Loucy (cell line): ENCODE data around the gene LENG8.

Experiments
- H2AFZ ChIP-seq: fragments of 200-600 bp; sonication (generic); 2 replicates; pipeline ENCODE4 v1.6.0; 2016; ENCODE audit warnings: antibody characterized with exemption, mild to moderate bottlenecking, low read length, moderate library complexity
- H3F3A ChIP-seq: fragments of 200-600 bp; 2 replicates; pipeline ENCODE4 v1.6.0; 2016; ENCODE audit warnings: antibody characterized with exemption, low read depth, mild to moderate bottlenecking
- H3K27me3 ChIP-seq: fragments of 200-600 bp; sonication (generic); 2 replicates; pipeline ENCODE4 v1.6.1; 2014; ENCODE audit warnings: low read length, mild to moderate bottlenecking; ENCODE audit not compliant: insufficient read depth, poor library complexity, severe bottlenecking
- H3K36me3 ChIP-seq: fragments of 200-600 bp; sonication (generic); 2 replicates; pipeline ENCODE4 v1.6.1; 2016; ENCODE audit warnings: low read length; ENCODE audit not compliant: insufficient read depth
- H3K4me1 ChIP-seq: fragments of 200-600 bp; sonication (generic); 2 replicates; pipeline ENCODE4 v1.5.1; 2014; ENCODE audit warnings: low read length, mild to moderate bottlenecking; ENCODE audit not compliant: insufficient read depth, poor library complexity, severe bottlenecking
- H3K4me2 ChIP-seq: fragments of 200-600 bp; sonication (generic); 2 replicates; pipeline ENCODE4 v1.6.0; 2014; ENCODE audit warnings: antibody characterized with exemption, low read length, low read depth, mild to moderate bottlenecking; ENCODE audit not compliant: poor library complexity, severe bottlenecking
- H3K4me3 ChIP-seq: fragments of 200-600 bp; sonication (generic); 2 replicates; pipeline ENCODE4 v1.5.1; 2014; ENCODE audit warnings: low read length, mild to moderate bottlenecking, mixed read lengths; ENCODE audit not compliant: poor library complexity, severe bottlenecking
- H3K79me2 ChIP-seq: fragments of 200-600 bp; sonication (generic); 2 replicates; pipeline ENCODE4 v1.6.1; 2014; ENCODE audit warnings: low read length; ENCODE audit not compliant: insufficient read depth
- H3K9ac ChIP-seq: fragments of 200-600 bp; sonication (generic); 2 replicates; pipeline ENCODE4 v1.6.0; 2014; ENCODE audit warnings: mild to moderate bottlenecking, low read depth, low read length, moderate library complexity; ENCODE audit not compliant: poor library complexity, severe bottlenecking
- H3K9me2 ChIP-seq: fragments of 200-600 bp; sonication (generic); replicated peaks from 2 replicates; pipeline ENCODE4 v1.6.1; 2016; ENCODE audit warnings: low read depth, low read length, mixed read lengths
- H3K9me3 ChIP-seq: fragments of 200-600 bp; sonication (generic); 2 replicates; pipeline ENCODE4 v1.6.1; 2014; ENCODE audit warnings: mild to moderate bottlenecking, antibody characterized with exemption, low read length, low read depth; ENCODE audit not compliant: insufficient read depth
- H4K20me1 ChIP-seq: fragments of 200-600 bp; sonication (generic); 2 replicates; pipeline ENCODE4 v1.6.0; 2014; ENCODE audit warnings: antibody characterized with exemption, low read length, mild to moderate bottlenecking; ENCODE audit not compliant: insufficient read depth, poor library complexity, severe bottlenecking
- CTCF ChIP-seq: fragments of 200-600 bp; sonication (generic); conservative IDR thresholded peaks from 2 replicates; pipeline ENCODE4 v1.5.1; 2014; ENCODE audit warnings: mild to moderate bottlenecking, antibody characterized with exemption, low read length
- EZH2phosphoT487 ChIP-seq: fragments of 200-600 bp; IDR thresholded peaks from 2 replicates; pipeline ENCODE4 v1.6.1; 2018; ENCODE audit warnings: antibody characterized with exemption, mild to moderate bottlenecking, moderate library complexity, borderline replicate concordance

Gene LENG8

GRCh38 chr19:54475706-54476105 is 26.7 kb downstream of the LENG8 start:
- Histone ChIP-seq H3K4me1 (no peaks in the 10 kb centered on the region), H3K4me3 (no peak overlapping the region), H3K27me3 (no peaks in the 10 kb centered on the region), H3K79me2 (no peaks in the 10 kb centered on the region), H3K9me2 (no peaks in the 10 kb centered on the region), H2AFZ (no peak overlapping the region), H4K20me1 (no peaks in the 10 kb centered on the region), H3K9me3 (no peaks in the 10 kb centered on the region), H3F3A (no peaks in the 10 kb centered on the region), H3K9ac (no peak overlapping the region), H3K36me3 (no peaks in the 10 kb centered on the region), H3K4me2 (no peak overlapping the region)
- TF ChIP-seq EZH2phosphoT487 (no peak), CTCF (no peak)

DNA sequence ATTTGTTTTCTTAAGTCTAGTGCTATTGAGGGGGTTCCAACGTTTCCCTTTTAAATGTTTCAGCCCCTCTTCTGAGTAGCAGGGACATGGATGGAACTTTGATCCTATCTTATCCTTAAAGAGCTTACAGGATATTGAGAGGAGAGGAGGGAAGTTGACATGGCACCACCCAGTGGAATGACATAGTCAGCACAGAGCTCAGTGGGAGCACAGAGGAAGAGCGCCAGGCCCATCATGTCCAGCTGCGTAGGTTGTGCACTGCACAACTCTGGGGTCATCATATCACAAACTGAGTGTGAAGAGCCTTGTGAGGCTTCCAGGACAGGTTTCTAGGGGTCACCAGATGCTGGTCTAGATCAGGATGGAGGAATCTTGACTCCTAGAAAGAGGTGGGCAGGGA is 28.7 kb downstream of the LENG8 start:
- Histone ChIP-seq H3F3A (no peaks in the 10 kb centered on the region), H3K9me2 (no peaks in the 10 kb centered on the region), H4K20me1 (no peaks in the 10 kb centered on the region), H3K9me3 (no peaks in the 10 kb centered on the region), H3K9ac (no peak overlapping the region), H3K4me2 (no peak overlapping the region), H3K36me3 (no peaks in the 10 kb centered on the region), H3K4me3 (no peak overlapping the region), H3K4me1 (peaks cover 2% of the 10 kb centered on the region), H2AFZ (no peak overlapping the region), H3K79me2 (no peaks in the 10 kb centered on the region), H3K27me3 (no peaks in the 10 kb centered on the region)
- TF ChIP-seq CTCF (no peak), EZH2phosphoT487 (no peak)

DNA sequence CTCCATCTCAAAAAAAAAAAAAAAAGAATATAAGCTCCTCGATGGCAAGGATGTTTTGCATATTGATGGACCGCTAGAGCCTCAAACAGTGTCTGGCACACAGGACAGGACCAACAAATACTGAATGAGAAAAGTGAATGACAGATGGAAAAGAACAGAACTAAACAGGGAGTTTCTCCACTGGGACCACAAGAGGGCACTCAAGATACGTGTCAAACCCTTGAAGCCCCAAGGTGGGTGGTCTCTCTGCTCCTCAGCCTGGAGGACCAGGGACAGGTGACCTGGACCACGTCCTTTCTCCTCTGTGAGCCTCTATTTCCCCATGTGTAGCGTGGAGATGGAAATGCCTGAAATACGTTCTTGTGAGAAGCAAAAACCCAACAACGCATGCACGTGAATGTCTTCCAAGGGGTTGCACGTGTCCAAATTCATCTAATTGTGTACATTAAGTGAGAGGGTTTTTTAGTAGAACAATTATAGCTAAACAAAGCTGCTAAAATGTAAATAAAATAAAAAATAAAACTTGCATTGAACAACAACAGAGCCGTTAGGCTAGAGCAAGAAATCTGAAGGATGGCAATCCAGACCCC is 29.8 kb downstream of the LENG8 start:
- H3K36me3 ChIP-seq, result no peaks in the 10 kb centered on the region
- no peak overlapping the region for H3K4me2 ChIP-seq
- no peaks in the 10 kb centered on the region for H3F3A ChIP-seq
- H2AFZ ChIP-seq, result no peak overlapping the region
- H4K20me1 ChIP-seq, result no peaks in the 10 kb centered on the region
- no peak overlapping the region for H3K4me3 ChIP-seq
- no peaks in the 10 kb centered on the region for H3K79me2 ChIP-seq
- H3K9me2 ChIP-seq, result no peaks in the 10 kb centered on the region
- no peaks in the 10 kb centered on the region for H3K27me3 ChIP-seq
- TF ChIP-seq EZH2phosphoT487 (no peak), CTCF (peak; percentile 76)
- H3K4me1 ChIP-seq, result peaks cover 3% of the 10 kb centered on the region
- no peaks in the 10 kb centered on the region for H3K9me3 ChIP-seq
- H3K9ac ChIP-seq, result no peak overlapping the region
